HG03565 (cell line): ENCODE measurements around the gene OR13C5.
"Not testable (repeated sequence)": the region's sequence is repeated elsewhere in the genome, so short reads cannot be mapped to it uniquely, and the experiment has no call there.

Source experiments
- ATAC-seq: cut with Tn5 transposase; IDR thresholded peaks from one replicate; pipeline ENCODE4 v1.9.1; 2021; ENCODE audit warnings: mild to moderate bottlenecking, moderate library complexity; ENCODE audit not compliant: unreplicated experiment

Gene OR13C5

GRCh38 chr9:104599313-104599712, at the start of gene OR13C5:
TSS of gene OR13C5 (minus strand) at chr9:104599413. CDS start at chr9:104599413, 0 bp downstream.
- not testable (repeated sequence) for ATAC-seq

- ATAC-seq = no peak
Measured at GRCh38 chr9:104635456-104635855, 36.2 kb upstream of the OR13C5 start.

GRCh38 chr9:104633976-104634520, 34.8 kb upstream of the OR13C5 start:
- ATAC-seq = no peak

GRCh38 chr9:104625964-104626363, 26.8 kb upstream of the OR13C5 start:
- not testable (repeated sequence) for ATAC-seq

- ATAC-seq = no peak
Measured at GRCh38 chr9:104618104-104618503, 18.9 kb upstream of the OR13C5 start, which contains the start of gene OR13C9. TSS of gene OR13C9 (minus strand) at chr9:104618204. CDS start at chr9:104618204, 0 bp downstream.

GRCh38 chr9:104617418-104617817, 18.2 kb upstream of the OR13C5 start:
- ATAC-seq = no peak

GRCh38 chr9:104611213-104611612, 12.0 kb upstream of the OR13C5 start:
- no peak for ATAC-seq

- ATAC-seq = no peak
Measured at GRCh38 chr9:104608336-104608735, 9.1 kb upstream of the OR13C5 start.

- no peak for ATAC-seq
Measured at GRCh38 chr9:104606152-104606551, 6.9 kb upstream of the OR13C5 start.

- ATAC-seq = not testable (repeated sequence)
Measured at GRCh38 chr9:104605527-104605926, 6.3 kb upstream of the OR13C5 start, which contains the start of gene OR13C2. TSS of gene OR13C2 (minus strand) at chr9:104605627. CDS start at chr9:104605627, 0 bp downstream.

- ATAC-seq = no peak
Measured at GRCh38 chr9:104604801-104605200, 5.6 kb upstream of the OR13C5 start.

GRCh38 chr9:104598749-104599148, 464 bp downstream of the OR13C5 start:
- not testable (repeated sequence) for ATAC-seq

GRCh38 chr9:104589626-104590025, 9.6 kb downstream of the OR13C5 start:
- ATAC-seq = no peak

- no peak for ATAC-seq
Measured at GRCh38 chr9:104586496-104587180, 12.6 kb downstream of the OR13C5 start.

GRCh38 chr9:104580562-104580961, 18.7 kb downstream of the OR13C5 start:
- ATAC-seq = no peak

- no peak for ATAC-seq
Measured at GRCh38 chr9:104577263-104577662, 21.9 kb downstream of the OR13C5 start.

- ATAC-seq = no peak
Measured at GRCh38 chr9:104575456-104575855, 23.8 kb downstream of the OR13C5 start.

GRCh38 chr9:104572612-104573011, 26.6 kb downstream of the OR13C5 start:
- no peak for ATAC-seq

GRCh38 chr9:104568868-104569267, 30.3 kb downstream of the OR13C5 start, which contains the start of gene OR13C8:
TSS of gene OR13C8 (plus strand) at chr9:104569168. CDS start at chr9:104569168, 0 bp downstream.
- ATAC-seq = no peak

- ATAC-seq = no peak
Measured at GRCh38 chr9:104564358-104564757, 34.9 kb downstream of the OR13C5 start.

- ATAC-seq = no peak
Measured at GRCh38 chr9:104556830-104557634, 42.2 kb downstream of the OR13C5 start.
